Activated CD4-positive, alpha-beta T cell treated with anti-CD3 and anti-CD28 coated beads, Interleukin-2, amount 10 ng/mL, durations not matched to agents 7 days and 5 days (primary cell): Measurements from ENCODE around the gene SLC7A4. TPM values are rescaled to one million over a fixed set of nuclear protein-coding genes. Genes with fewer than 3 reads are reported as not detected.
A peak's percentile ranks its signal among the peaks of the same experiment; 100 is the strongest.
"Not testable (repeated sequence)": the region's sequence is repeated elsewhere in the genome, so short reads cannot be mapped to it uniquely, and the experiment has no call there.

Experiments
- CTCF ChIA-PET: fragments of 350-600 bp; sonication (Branson Sonifier 250); formaldehyde crosslinking; loops from one replicate; lab custom pipeline; 2021; ENCODE audit warnings: antibody characterized with exemption; lab: Charles Lee
- POLR2A ChIA-PET: fragments of 350-600 bp; sonication (Branson Sonifier 250); formaldehyde crosslinking; loops from one replicate; lab custom pipeline; 2021; ENCODE audit warnings: antibody characterized with exemption; lab: Charles Lee
- DNase-seq: peaks from one replicate; pipeline ENCODE4 v3.0.0-alpha.2; 2020
- H3K27ac Mint-ChIP-seq: one replicate; pipeline ENCODE4 v1.8.0; 2021; ENCODE audit warnings: mild to moderate bottlenecking, moderate library complexity, mixed read lengths
- H3K27me3 Mint-ChIP-seq: one replicate; pipeline ENCODE4 v1.8.0; 2021; ENCODE audit warnings: mixed read lengths
- H3K36me3 Mint-ChIP-seq: one replicate; pipeline ENCODE4 v1.8.0; 2021; ENCODE audit warnings: low read depth, mixed read lengths
- H3K4me1 Mint-ChIP-seq: one replicate; pipeline ENCODE4 v1.8.0; 2021; ENCODE audit warnings: mixed read lengths
- H3K4me3 Mint-ChIP-seq: one replicate; pipeline ENCODE4 v1.8.0; 2021; ENCODE audit warnings: mild to moderate bottlenecking, moderate library complexity, mixed read lengths
- H3K9me3 Mint-ChIP-seq: one replicate; pipeline ENCODE4 v1.8.0; 2021; ENCODE audit warnings: mixed read lengths
- total RNA-seq, 2 experiments: library from RNA; stranded (reverse); gene quantifications; one replicate each; pipeline ENCODE4 v1.2.3, GENCODE V29; 2021

Gene SLC7A4
- total RNA-seq, 2 experiments from 2014 or later: 0.07 TPM; not detected in 1

DNA sequence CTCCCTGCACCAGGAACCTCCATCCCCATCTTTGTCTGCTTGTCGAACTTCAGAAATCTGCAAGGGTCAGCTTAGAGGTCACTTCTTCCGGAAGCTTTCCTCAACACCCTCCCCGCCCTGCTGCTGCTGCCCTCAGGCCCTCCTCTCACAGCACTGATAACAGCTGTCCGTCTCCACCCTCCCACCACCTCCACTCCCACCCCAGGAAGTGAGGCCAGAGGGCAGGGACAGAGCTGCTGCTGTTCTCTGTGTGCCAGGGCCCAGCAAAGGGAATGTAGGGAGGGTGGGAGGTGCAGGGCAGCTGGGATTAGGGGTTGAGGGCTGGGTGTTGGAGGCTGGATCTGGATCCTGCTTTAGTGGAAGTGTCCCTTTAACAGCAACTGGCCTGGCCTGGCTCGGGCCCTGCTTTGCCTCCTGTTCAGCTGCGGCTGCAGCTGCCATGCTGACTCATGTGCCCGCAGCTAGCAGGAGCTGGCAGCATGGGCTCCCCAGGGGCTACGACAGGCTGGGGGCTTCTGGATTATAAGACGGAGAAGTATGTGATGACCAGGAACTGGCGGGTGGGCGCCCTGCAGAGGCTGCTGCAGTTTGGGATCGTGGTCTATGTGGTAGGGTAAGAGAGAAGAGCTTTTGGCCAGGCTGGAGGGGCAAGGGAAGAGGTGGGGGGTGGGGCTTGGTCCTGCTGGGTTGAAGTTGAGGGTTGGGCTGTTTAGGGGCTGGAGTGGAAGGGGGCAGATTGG, 17.5 kb downstream of the SLC7A4 start, which contains the start of gene P2RX6:
Gene P2RX6 (plus strand): TSS at position 440 of the 740 bp plus-strand sequence. CDS start 10 bp downstream, at position 450.
- POLR2A ChIA-PET: interaction anchor here (0.6 kb wide), 1 partner anchor 60 kb away, joined by 8 read pairs; no protein-coding TSS in a partner anchor
- Mint-ChIP-seq H3K4me3 (peak within 1 kb of the TSS; percentile 61), H3K27ac (peak within 1 kb of the TSS; percentile 78), H3K27me3 (peaks cover 4% of the 10 kb centered on the region), H3K36me3 (no peaks in the 10 kb centered on the region), H3K4me1 (peaks cover 16% of the 10 kb centered on the region), H3K9me3 (no peaks in the 10 kb centered on the region)
- CTCF ChIA-PET: interaction anchor here (1.2 kb wide), 1 partner anchor 13 kb away, joined by 3 read pairs; no protein-coding TSS in a partner anchor
- no peak for DNase-seq

DNA sequence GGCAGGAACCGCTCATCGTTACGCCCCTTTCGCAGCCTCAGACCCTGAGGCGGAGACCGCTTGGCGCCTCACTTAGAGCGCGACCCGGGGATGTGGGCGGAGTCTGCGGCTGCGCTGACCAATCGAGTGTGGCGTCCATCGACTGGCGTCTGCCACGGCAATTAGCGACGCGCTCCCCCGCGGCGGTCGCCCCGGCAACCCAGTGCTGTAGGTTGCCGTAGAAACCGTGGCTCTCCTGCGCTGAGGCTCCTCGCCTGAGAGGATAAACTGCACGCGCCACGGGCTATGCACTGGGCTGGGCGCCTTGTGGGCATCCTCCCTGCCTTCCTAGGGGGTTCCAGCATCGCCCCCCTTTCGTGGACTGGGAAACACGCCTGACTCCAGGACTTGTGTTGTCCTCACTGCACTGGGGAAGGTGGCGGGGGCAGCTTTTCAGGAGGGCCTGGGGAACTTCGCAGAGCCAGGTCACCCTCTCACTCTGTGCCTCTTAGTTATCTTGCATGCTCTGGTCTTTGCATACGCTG, 18.1 kb downstream of the SLC7A4 start:
- Mint-ChIP-seq H3K27me3 (peaks cover 4% of the 10 kb centered on the region), H3K4me3 (peak overlapping the region; percentile 61), H3K9me3 (no peaks in the 10 kb centered on the region), H3K4me1 (peaks cover 16% of the 10 kb centered on the region), H3K36me3 (no peaks in the 10 kb centered on the region), H3K27ac (peak overlapping the region; percentile 78)
- peak; percentile 82 for DNase-seq
- CTCF ChIA-PET: interaction anchor here (1.2 kb wide), 1 partner anchor 13 kb away, joined by 3 read pairs; no protein-coding TSS in a partner anchor
- POLR2A ChIA-PET: no interaction called here

DNA sequence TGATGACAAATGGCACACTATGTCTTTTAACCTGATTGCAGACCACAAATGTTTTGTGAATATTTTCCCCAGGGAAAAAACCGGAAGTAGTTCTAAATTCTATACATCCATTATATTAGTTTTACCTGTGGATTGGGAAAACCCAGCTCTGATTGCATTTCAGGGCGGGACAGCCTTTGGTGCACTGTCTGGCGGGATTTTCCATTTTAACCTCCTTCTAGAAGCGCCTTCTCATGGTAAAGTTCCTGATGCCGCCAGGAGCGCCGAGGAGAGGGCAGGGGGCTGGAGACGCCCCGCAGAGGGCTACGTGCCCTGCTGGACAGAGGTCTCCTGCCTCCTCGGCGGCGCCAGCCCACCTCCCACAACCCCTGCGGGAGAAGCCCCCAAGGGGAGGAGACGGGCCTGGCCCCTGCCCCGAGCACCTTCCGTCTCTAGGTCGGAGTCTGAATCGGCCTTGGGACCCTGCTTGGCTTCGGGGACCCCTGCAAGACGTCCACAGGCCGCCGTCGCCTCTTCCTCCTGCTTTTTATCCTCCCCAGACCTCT, 18.6 kb downstream of the SLC7A4 start:
- DNase-seq: no peak
- peaks cover 16% of the 10 kb centered on the region for H3K4me1 Mint-ChIP-seq
- ChIA-PET CTCF (interaction anchor here (1.2 kb wide), 1 partner anchor 14 kb away, joined by 3 read pairs; no protein-coding TSS in a partner anchor), POLR2A (no interaction called here)
- H3K9me3 Mint-ChIP-seq: no peaks in the 10 kb centered on the region
- H3K36me3 Mint-ChIP-seq: no peaks in the 10 kb centered on the region
- H3K4me3 Mint-ChIP-seq: peak overlapping the region; percentile 61
- peaks cover 4% of the 10 kb centered on the region for H3K27me3 Mint-ChIP-seq
- no peak overlapping the region for H3K27ac Mint-ChIP-seq

DNA sequence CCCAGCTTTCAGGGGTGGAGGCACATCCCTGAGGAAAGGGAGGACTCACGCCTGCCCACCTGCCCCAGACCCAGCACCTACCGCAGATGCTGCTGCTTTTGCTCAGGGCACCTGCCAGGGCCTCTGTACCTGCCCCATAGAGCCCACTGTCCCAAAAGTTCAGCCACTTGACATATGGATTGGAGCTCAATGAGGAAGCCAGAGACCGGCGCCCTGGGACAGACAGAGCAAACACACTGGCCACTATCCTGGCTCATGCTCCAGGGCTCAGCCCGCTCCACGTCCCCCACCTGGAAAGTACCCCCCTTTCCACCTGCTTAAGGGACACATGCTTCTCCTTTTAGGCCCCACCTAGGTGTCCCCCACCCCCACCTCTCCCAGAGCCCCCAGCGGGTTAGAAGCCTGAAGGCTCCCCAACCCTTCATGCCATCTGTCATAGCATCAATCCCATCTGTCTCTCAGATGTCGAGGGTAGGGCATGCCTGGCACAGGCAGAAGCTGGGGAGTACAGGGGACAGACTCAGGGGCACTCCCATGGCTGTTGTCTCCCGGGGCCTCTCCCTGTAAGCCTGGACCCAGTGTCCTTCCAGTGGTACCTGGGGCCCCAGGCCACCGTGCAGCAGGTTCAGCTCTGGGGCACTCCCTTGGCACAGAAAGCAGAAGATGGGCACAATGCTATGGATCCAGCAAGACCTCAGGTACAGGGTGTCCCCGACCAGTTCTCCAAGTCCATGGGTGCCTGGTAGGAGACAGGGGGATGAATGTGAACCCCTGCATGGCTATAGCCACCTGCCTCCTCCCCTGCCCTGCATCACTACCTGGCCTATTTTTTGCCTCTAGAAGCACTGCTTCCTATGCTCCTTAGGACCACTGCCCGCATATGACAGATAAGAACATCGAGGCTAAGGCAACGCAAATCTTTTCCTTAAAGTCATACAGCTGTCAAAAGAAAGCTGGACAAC, 19.6 kb downstream of the SLC7A4 start:
- Mint-ChIP-seq H3K27ac (no peak overlapping the region), H3K36me3 (no peaks in the 10 kb centered on the region), H3K9me3 (no peaks in the 10 kb centered on the region), H3K4me3 (no peak overlapping the region), H3K27me3 (peaks cover 4% of the 10 kb centered on the region), H3K4me1 (peaks cover 16% of the 10 kb centered on the region)
- no peak for DNase-seq
- ChIA-PET CTCF (interaction anchor here (1.1 kb wide), 1 partner anchor 38 kb away, joined by 3 read pairs; no protein-coding TSS in a partner anchor), POLR2A (no interaction called here)

DNA sequence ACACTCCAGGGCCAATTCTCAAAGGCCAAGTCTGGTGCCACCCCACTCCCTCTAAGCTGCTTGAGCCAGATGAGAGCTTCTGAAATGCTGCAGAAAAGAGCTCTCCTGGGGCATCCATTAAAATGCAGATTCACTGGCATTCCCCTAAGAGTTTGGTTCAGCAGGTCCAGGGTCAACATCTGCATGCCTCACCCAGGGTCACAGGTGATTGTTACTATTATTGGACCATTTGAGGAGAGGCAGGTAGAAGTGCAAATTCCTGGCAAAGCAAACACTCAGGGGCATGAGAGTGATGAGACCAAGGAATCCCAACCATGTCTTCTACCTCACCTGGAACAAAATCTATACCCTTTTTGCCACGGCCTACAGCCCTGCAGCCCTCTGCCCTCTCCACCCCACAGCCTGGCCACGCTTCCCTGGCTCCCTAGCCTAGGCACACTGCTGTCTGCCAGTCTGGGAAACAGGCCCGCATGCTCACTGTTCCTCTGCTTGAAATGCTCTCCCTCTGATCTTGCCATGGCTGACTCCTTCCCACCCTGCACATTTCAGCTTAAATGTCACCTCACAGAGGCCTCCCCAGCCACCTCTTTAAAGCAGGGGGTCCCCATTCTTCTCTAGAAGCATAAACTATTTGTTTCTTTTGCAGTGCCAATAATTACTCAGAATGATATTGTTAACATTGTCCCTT, 21.8 kb downstream of the SLC7A4 start:
- no peak for DNase-seq
- H3K4me3 Mint-ChIP-seq: no peak overlapping the region
- peaks cover 16% of the 10 kb centered on the region for H3K4me1 Mint-ChIP-seq
- H3K27me3 Mint-ChIP-seq: no peaks in the 10 kb centered on the region
- ChIA-PET POLR2A (no interaction called here), CTCF (no interaction called here)
- H3K27ac Mint-ChIP-seq: no peak overlapping the region
- no peaks in the 10 kb centered on the region for H3K9me3 Mint-ChIP-seq
- H3K36me3 Mint-ChIP-seq: no peaks in the 10 kb centered on the region

DNA sequence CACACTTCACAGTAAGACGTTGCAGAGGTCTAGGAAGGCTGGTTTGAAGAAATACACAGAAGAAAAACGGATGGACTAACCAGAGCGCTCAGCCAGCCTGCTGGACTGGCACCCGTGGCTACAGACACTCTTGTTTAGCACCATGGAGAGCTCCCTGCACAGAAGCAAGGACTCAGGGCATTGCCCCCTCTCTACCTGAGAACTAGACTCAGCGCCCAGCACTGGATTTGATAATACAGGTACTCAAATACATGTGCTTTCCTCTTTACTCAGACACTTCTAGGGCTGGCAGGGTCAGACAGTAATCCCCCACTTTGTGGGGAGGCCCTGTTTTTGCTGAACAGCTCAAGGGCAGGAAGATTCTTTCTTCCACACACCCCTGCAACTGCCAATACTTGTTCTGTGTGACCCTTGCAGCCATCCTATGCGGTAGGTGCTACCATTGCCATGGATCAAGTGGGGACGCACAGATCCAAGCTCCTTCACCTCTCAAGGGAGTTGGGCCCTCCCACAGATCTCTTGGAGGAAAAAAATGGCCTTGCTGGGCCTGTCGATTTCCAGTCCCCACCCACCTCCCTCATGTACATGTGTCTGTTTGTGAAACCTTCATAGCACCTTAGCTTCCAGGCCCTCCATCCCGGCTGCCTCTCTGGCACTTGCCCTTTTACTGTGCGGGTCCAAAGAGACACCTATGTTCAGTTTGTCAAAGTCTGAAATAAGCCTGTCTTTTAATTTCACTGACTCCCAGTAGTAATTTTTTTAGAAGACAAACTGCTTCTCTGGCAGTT, 22.5 kb downstream of the SLC7A4 start:
- Mint-ChIP-seq H3K9me3 (no peaks in the 10 kb centered on the region), H3K4me3 (no peak overlapping the region), H3K27ac (no peak overlapping the region), H3K36me3 (no peaks in the 10 kb centered on the region), H3K4me1 (peaks cover 11% of the 10 kb centered on the region), H3K27me3 (no peaks in the 10 kb centered on the region)
- CTCF ChIA-PET: interaction anchor here (1.1 kb wide), 1 partner anchor 9 kb away, joined by 3 read pairs; no protein-coding TSS in a partner anchor
- DNase-seq: peak; percentile 68
- POLR2A ChIA-PET: no interaction called here

DNA sequence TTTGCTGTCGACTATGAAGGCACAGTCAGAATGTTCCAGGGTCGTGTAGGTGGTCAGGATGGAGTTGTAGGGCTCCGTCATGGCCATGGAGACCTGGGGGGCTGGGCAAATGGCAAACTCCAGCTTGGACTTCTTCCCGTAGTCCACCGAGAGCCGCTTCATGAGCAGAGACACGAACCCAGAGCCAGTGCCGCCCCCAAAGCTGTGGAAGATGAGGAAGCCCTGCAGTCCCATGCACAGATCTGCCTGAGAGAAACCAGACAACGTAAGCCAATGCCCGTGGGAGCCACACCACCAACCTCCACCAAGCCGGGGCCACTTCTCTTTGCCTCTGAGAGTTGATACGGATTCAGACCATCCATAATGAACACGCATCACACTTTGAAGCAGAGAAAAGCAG, 23.2 kb downstream of the SLC7A4 start:
- H3K27ac Mint-ChIP-seq, H3K4me3 Mint-ChIP-seq, H3K36me3 Mint-ChIP-seq, H3K27me3 Mint-ChIP-seq, POLR2A ChIA-PET, DNase-seq, H3K4me1 Mint-ChIP-seq, H3K9me3 Mint-ChIP-seq: not testable (repeated sequence)
- CTCF ChIA-PET: interaction anchor here (1.1 kb wide), 1 partner anchor 8 kb away, joined by 3 read pairs; no protein-coding TSS in a partner anchor

DNA sequence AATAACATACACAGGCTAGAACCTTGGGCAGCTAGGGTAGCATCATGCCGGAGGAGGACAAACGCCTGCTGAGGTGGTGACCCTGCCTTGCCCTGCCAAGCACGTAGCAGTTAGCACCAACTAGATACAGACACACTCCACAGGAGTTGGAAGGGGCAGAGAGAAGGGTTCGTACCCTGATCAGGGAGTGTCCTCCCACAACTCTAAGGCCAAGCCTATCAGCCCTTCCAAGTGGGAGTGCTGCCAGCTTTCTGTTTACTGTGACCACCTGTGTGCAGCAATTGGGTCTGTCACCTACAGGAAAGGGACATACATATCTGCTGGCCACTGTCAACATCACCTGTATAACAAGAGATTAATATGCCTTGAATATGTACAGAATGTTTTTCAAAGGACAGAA, 28.6 kb downstream of the SLC7A4 start:
- peak overlapping the region; percentile 50 for H3K27ac Mint-ChIP-seq
- peak overlapping the region; percentile 83 for H3K4me3 Mint-ChIP-seq
- CTCF ChIA-PET: no interaction called here
- peaks cover 23% of the 10 kb centered on the region for H3K4me1 Mint-ChIP-seq
- no peaks in the 10 kb centered on the region for H3K9me3 Mint-ChIP-seq
- peaks cover 5% of the 10 kb centered on the region for H3K36me3 Mint-ChIP-seq
- no peaks in the 10 kb centered on the region for H3K27me3 Mint-ChIP-seq
- no peak for DNase-seq
- POLR2A ChIA-PET: no interaction called here

DNA sequence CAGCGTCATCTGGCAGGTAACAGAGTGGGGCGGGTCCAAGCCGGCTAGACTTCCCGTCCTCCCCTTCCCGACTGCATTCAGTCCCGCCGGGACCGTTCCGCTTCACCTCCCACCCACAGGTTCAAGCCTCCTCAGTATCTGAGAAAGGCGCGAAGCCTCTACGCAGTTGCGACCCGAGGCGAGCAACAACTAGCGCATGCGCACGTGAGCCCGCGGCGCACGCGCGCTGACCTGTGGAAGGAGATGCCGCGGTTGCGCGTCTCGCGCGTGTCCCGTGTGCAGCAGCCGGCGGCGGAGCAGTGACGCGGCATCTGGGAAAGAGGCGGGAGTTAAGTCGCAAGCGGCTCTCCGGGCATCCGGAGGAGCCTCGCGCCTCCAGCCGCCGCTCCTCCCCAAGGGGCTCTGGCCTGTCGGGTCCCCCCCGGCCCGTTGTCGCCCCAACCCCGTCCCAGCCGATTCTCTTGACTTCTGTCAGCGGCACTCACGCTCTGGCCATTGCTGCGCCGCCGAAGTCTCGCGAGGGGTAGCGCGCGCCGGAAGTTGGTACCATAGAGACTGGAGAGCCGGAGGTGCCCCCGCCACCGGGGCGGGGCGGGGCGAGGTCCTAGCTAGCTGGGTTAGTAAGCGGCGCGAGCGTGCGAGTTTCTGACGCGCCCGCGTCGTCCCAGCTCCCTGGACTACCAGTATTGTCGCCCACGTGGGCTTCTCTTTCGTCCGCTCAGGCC, 30.6 kb downstream of the SLC7A4 start, which contains the start of gene THAP7:
Gene THAP7 (minus strand): TSS at position 518 of the 725 bp plus-strand sequence. CDS start 207 bp downstream, at position 311.
- peaks cover 23% of the 10 kb centered on the region for H3K4me1 Mint-ChIP-seq
- CTCF ChIA-PET: interaction anchor here (0.9 to 1.5 kb wide), 4 partner anchors 7 to 49 kb away, joined by 3 to 5 read pairs (median 4); no protein-coding TSS in a partner anchor
- H3K36me3 Mint-ChIP-seq: peaks cover 5% of the 10 kb centered on the region
- H3K4me3 Mint-ChIP-seq: peak within 1 kb of the TSS; percentile 83
- H3K27me3 Mint-ChIP-seq: no peaks in the 10 kb centered on the region
- POLR2A ChIA-PET: no interaction called here
- no peaks in the 10 kb centered on the region for H3K9me3 Mint-ChIP-seq
- H3K27ac Mint-ChIP-seq: peak within 1 kb of the TSS; percentile 100
- peak; percentile 97 for DNase-seq

DNA sequence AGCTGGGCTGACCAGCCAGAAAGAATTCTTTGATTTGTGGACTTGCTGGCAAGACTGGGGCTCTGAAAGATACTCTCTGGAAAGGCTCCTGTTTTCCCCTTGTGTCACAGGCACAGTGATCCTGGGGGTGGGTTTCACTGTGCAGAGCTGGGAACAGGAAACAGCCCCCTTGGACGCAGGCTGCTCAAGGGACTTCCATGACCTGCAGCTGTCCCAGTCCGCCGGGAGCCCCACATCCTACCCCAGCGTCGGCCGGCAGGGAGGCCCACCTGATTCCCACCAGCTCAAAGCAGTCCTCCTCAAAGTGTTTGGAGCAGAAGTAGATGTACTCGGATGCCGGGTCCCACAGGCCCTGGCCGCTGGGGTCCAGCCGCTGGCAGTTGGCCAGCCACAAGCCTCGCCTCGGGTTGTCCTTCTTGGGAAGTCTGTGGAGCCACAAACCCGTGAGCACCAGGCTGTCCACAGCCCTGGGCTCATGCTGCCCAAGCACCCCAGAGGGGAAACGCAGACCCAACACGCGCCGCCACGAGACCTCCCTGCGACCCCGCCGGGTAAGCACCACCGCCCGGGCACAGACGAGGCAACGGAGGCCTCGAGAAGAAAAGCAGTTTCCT, 31.3 kb downstream of the SLC7A4 start:
- Mint-ChIP-seq H3K4me1 (peaks cover 23% of the 10 kb centered on the region), H3K27me3 (no peaks in the 10 kb centered on the region), H3K9me3 (no peaks in the 10 kb centered on the region), H3K36me3 (peaks cover 5% of the 10 kb centered on the region), H3K4me3 (peak overlapping the region; percentile 83), H3K27ac (peak overlapping the region; percentile 100)
- ChIA-PET CTCF (interaction anchor here (1.1 to 1.3 kb wide), 2 partner anchors 8 to 16 kb away, joined by 3 read pairs; no protein-coding TSS in a partner anchor), POLR2A (no interaction called here)
- DNase-seq: no peak
